Upper lobe of left lung (tissue), 6 donors: ENCODE results near the gene CYP26B1. TPM values are rescaled to one million over a fixed set of nuclear protein-coding genes. Genes with fewer than 3 reads are reported as not detected.

Source experiments
- ATAC-seq, 2 donors: fragments of 200-7000 bp; cut with Tn5 transposase; one replicate each; pipeline ENCODE4 v1.9.1; 2022; ENCODE audit warnings: mild to moderate bottlenecking in 2 of 2, moderate library complexity in 2 of 2; ENCODE audit not compliant: low FRiP score in 2 of 2
- DNase-seq, 2 donors: peaks; one replicate each; pipeline ENCODE4 v3.0.0-alpha.2; 2019 to 2020
- H3K27ac ChIP-seq, 4 donors: fragments of 200-600 bp; sonication (generic); one replicate each; pipeline ENCODE4 v1.5.1; 2016 to 2019
- H3K27me3 ChIP-seq, 4 donors: fragments of 200-600 bp; sonication (generic); one replicate each; pipeline ENCODE4 v1.5.1; 2017 to 2019
- H3K36me3 ChIP-seq, 4 donors: fragments of 200-600 bp; sonication (generic); one replicate each; pipeline ENCODE4 v1.5.1; 2016 to 2019
- H3K4me1 ChIP-seq, 4 donors: fragments of 200-600 bp; sonication (generic); one replicate each; pipeline ENCODE4 v1.5.1; 2018 to 2019
- H3K4me3 ChIP-seq, 4 donors: fragments of 200-600 bp; sonication (generic); one replicate each; pipeline ENCODE4 v1.5.1; 2017 to 2019; ENCODE audit warnings: mild to moderate bottlenecking in 2 of 4, moderate library complexity in 1 of 4
- H3K9me3 ChIP-seq, 4 donors: fragments of 200-600 bp; sonication (generic); one replicate each; pipeline ENCODE4 v1.5.1; 2018 to 2019
- CTCF ChIP-seq, 6 experiments: fragments of 450-650 bp in 4 of 6; fragments of 200-600 bp in 2 of 6; sonication (generic) in 2 of 6; IDR thresholded peaks; one replicate each; pipeline ENCODE4 v1.5.1; 2016 to 2019; ENCODE audit warnings: antibody characterized with exemption in 6 of 6
- EP300 ChIP-seq, 4 donors: sonication (generic); formaldehyde crosslinking; IDR thresholded peaks; one replicate each; pipeline ENCODE4 v1.5.1; 2017; ENCODE audit warnings: antibody characterized with exemption in 4 of 4, control low read depth in 2 of 4
- POLR2A ChIP-seq, 4 donors: fragments of 450-650 bp; IDR thresholded peaks; one replicate each; pipeline ENCODE4 v1.5.1; 2016 to 2017; ENCODE audit warnings: antibody characterized with exemption in 4 of 4, mild to moderate bottlenecking in 2 of 4
- POLR2AphosphoS5 ChIP-seq, 2 donors: sonication (generic); formaldehyde crosslinking; IDR thresholded peaks; one replicate each; pipeline ENCODE4 v1.5.1; 2017; ENCODE audit warnings: antibody characterized with exemption in 2 of 2
- WGBS, 2 donors: methylation state at CpG; one replicate each; pipeline ENCODE4 v1.1.5; 2017 to 2018; 5-methylcytosine and 5-hydroxymethylcytosine counted together
- total RNA-seq, 6 donors: library from RNA; depleted of rRNA in 4 of 6; stranded (reverse); fragments of >200 nt in 4 of 6; gene quantifications; one replicate each; pipeline versions ENCODE4 v1.1.0 to v1.2.1, GENCODE V29; 2016 to 2021
- donor health status: DM: no; HTN: no; CAD: no; lungs with moderate emphysema.
- donor health status: DM: no; HTN: yes; CAD: no; lungs with severe emphysema.

The CYP26B1 gene
- total RNA-seq, 6 donors from 2014 or later = 0.89 to 4.8 (median 4.5) TPM; not detected in 1

GRCh38 chr2:72145658-72146329 lies 1.9 kb downstream of the CYP26B1 start:
- H3K27me3 ChIP-seq = peaks cover 1 to 66% (median 38%) of the 10 kb centered on the region in 4 donors
- H3K4me1 ChIP-seq = peaks cover 63 to 82% (median 71%) of the 10 kb centered on the region in 4 donors

GRCh38 chr2:72145289-72145657 lies 2.4 kb downstream of the CYP26B1 start:
- peak overlapping the region; percentile 13 to 61 (median 46) for H3K4me3 ChIP-seq
- DNase-seq (peak in 1 of 2 donors; percentile 84), ATAC-seq (peak in 1 of 2 donors; percentile 50)
- WGBS, 2 donors = 1 to 2% methylated on average over 24 to 27 of the region's 29 CpGs
- H3K9me3 ChIP-seq = no peaks in the 10 kb centered on the region
- no peak for TF ChIP-seq POLR2A (IDR thresholded peaks at IDR 0.05)
- no peak for TF ChIP-seq EP300 (IDR thresholded peaks at IDR 0.05)
- no peak for TF ChIP-seq CTCF (IDR thresholded peaks at IDR 0.05)
- no peak for TF ChIP-seq POLR2AphosphoS5 (IDR thresholded peaks at IDR 0.05)
- peaks cover 63 to 78% (median 68%) of the 10 kb centered on the region in 4 donors for H3K4me1 ChIP-seq
- peak overlapping the region in 1 of 4 donors; percentile 17 for H3K27ac ChIP-seq
- H3K36me3 ChIP-seq = no peaks in the 10 kb centered on the region
- peaks cover 1 to 63% (median 38%) of the 10 kb centered on the region in 4 donors for H3K27me3 ChIP-seq

More at GRCh38 chr2:72145658-72146329, 1.9 kb downstream of the CYP26B1 start:
- no peak for DNase-seq
- Histone ChIP-seq H3K9me3 (no peaks in the 10 kb centered on the region), H3K27ac (peak overlapping the region in 1 of 4 donors; percentile 17), H3K4me3 (peak overlapping the region in 3 of 4 donors; percentile 36 to 61 (median 57)), H3K36me3 (no peaks in the 10 kb centered on the region)
- no peak for ATAC-seq
- WGBS, 2 donors = 3 to 4% methylated on average over 32 to 33 of the region's 33 CpGs
- no peak for TF ChIP-seq POLR2A (IDR thresholded peaks at IDR 0.05)
- no peak for TF ChIP-seq CTCF (IDR thresholded peaks at IDR 0.05)
- TF ChIP-seq EP300 (IDR thresholded peaks at IDR 0.05) = no peak
- TF ChIP-seq POLR2AphosphoS5 (IDR thresholded peaks at IDR 0.05) = no peak

DNA sequence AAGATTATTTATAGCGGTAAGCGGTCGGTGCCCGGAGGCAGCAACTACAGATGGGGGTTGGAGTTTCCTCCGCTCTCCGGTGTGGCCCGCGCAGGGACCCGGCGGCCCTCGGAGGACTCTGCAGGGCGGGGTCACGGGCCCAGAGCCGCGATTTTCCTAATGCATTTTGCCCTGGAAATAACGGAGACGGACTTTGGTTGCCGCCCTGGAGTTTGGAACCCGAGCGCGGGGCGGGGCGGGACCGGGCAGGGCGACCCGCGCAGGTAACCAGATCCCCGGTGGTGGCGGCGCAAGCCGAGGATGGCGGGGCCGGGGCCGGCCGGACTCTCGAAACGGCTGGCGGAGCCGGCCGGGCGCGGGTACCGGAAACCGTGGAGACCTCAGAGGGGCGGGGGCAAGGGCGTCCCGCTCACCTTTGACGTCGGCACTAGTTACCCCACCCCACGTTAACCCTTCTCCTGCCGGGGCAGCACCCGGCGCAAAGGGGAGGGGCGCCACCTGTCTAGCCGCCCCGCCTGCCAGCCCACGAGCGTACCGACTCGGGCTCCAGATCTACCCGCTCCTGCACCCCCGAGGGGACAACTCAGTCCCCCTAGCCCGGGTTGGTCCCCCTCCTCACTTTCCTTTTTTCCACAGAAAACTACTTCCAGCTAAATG lies 2.9 kb downstream of the CYP26B1 start:
- Histone ChIP-seq H3K36me3 (no peaks in the 10 kb centered on the region), H3K4me1 (peaks cover 58 to 73% (median 63%) of the 10 kb centered on the region in 4 donors), H3K27ac (peak overlapping the region in 1 of 4 donors; percentile 21), H3K9me3 (no peaks in the 10 kb centered on the region), H3K4me3 (peak overlapping the region; percentile 13 to 61 (median 46)), H3K27me3 (peaks cover 1 to 58% (median 36%) of the 10 kb centered on the region in 4 donors)
- TF ChIP-seq POLR2AphosphoS5 (IDR thresholded peaks at IDR 0.05) = no peak
- no peak for TF ChIP-seq CTCF (IDR thresholded peaks at IDR 0.05)
- no peak for TF ChIP-seq POLR2A (IDR thresholded peaks at IDR 0.05)
- TF ChIP-seq EP300 (IDR thresholded peaks at IDR 0.05) = no peak
- DNase-seq (peak in 1 of 2 donors; percentile 89), ATAC-seq (peak in 1 of 2 donors; percentile 57)
- WGBS, 2 donors = 0 to 3% methylated on average over 24 to 62 of the region's 63 CpGs

DNA sequence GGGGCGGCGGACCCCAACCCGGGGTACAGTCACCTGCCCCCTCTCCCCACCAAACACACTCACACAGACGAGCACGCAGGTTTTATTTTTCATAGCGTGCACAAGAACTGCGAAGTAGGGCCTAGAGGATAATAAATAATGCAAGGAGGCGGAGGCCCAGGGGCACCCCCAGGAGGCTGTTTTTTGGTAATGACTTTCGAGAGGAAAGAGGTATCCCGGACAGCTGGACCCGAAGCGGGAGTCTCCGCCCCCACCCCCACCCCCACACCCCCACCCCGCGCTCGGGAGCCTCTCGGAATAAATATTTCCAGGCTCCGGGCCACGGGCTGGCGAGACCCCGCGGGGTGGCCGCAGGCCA lies 3.4 kb downstream of the CYP26B1 start:
- Histone ChIP-seq H3K9me3 (no peaks in the 10 kb centered on the region), H3K4me1 (peaks cover 53 to 68% (median 58%) of the 10 kb centered on the region in 4 donors), H3K27ac (peak overlapping the region in 2 of 4 donors; percentile 21 to 37), H3K4me3 (peak overlapping the region in 3 of 4 donors; percentile 36 to 61 (median 57)), H3K27me3 (peaks cover 0 to 53% (median 34%) of the 10 kb centered on the region in 4 donors), H3K36me3 (no peaks in the 10 kb centered on the region)
- ATAC-seq = no peak
- WGBS, 2 donors = 6 to 12% methylated on average over 10 to 23 of the region's 23 CpGs
- TF ChIP-seq CTCF (IDR thresholded peaks at IDR 0.05) (no peak), EP300 (IDR thresholded peaks at IDR 0.05) (no peak), POLR2AphosphoS5 (IDR thresholded peaks at IDR 0.05) (no peak), POLR2A (IDR thresholded peaks at IDR 0.05) (no peak)
- no peak for DNase-seq
